NB4 (cell line): ENCODE results near the gene SLC38A10.

Experiments
- DNase-seq: peaks from one replicate; pipeline ENCODE4 v3.0.0; 2010; ENCODE audit warnings: low read depth
- H3K4me3 ChIP-seq: one replicate; pipeline ENCODE4 v1.5.1; 2011; ENCODE audit warnings: mild to moderate bottlenecking, low read depth, low read length, moderate library complexity
- CTCF ChIP-seq: IDR thresholded peaks from one replicate; pipeline ENCODE4 v1.5.1; 2012; ENCODE audit warnings: low read depth, low read length
- MAX ChIP-seq: IDR thresholded peaks from 2 replicates; pipeline ENCODE4 v1.6.1; 2011; ENCODE audit warnings: low read depth, low read length
- MYC ChIP-seq: IDR thresholded peaks from 2 replicates; pipeline ENCODE4 v1.6.1; 2011; ENCODE audit warnings: low read depth, low read length
- POLR2A ChIP-seq: IDR thresholded peaks from 2 replicates; pipeline ENCODE4 v1.6.1; 2011; ENCODE audit warnings: mild to moderate bottlenecking; ENCODE audit not compliant: insufficient read length; ENCODE audit errors: extremely low read depth

The SLC38A10 gene

GRCh38 chr17:81323411-81323868, 28.3 kb upstream of the SLC38A10 start:
- DNase-seq, result peak; percentile 40
- H3K4me3 ChIP-seq, result no peak overlapping the region
- TF ChIP-seq POLR2A (no peak), CTCF (no peak), MAX (no peak), MYC (no peak)

- TF ChIP-seq POLR2A (no peak), MAX (no peak), MYC (no peak), CTCF (no peak)
- no peak for DNase-seq
Measured at GRCh38 chr17:81323083-81323369, 27.9 kb upstream of the SLC38A10 start.

GRCh38 chr17:81322271-81323082, 27.4 kb upstream of the SLC38A10 start:
- peak; percentile 44 for DNase-seq
- H3K4me3 ChIP-seq, result no peak overlapping the region
- TF ChIP-seq MYC (no peak), CTCF (peak; percentile 22), MAX (peak; percentile 52; the same call in 1 of the 2 replicates), POLR2A (no peak)

More at GRCh38 chr17:81323083-81323369, 27.9 kb upstream of the SLC38A10 start:
- H3K4me3 ChIP-seq, result no peak overlapping the region

- no peak for TF ChIP-seq POLR2A
- no peak for TF ChIP-seq CTCF
- TF ChIP-seq MYC, result no peak
- TF ChIP-seq MAX, result no peak
- no peak for DNase-seq
- no peak overlapping the region for H3K4me3 ChIP-seq
Measured at GRCh38 chr17:81317961-81318605, 23.0 kb upstream of the SLC38A10 start.

GRCh38 chr17:81317530-81317821, 22.4 kb upstream of the SLC38A10 start:
- no peak overlapping the region for H3K4me3 ChIP-seq
- TF ChIP-seq CTCF (no peak), MYC (no peak), POLR2A (no peak), MAX (no peak)
- no peak for DNase-seq
